AG20443 (cell line): ENCODE measurements around the gene ABCA13.

Source experiments
- DNase-seq: peaks from one replicate; pipeline ENCODE4 v3.0.0; 2012; ENCODE audit warnings: low spot score, mixed read lengths

Gene ABCA13

GRCh38 chr7:48525736-48526732, 354.8 kb downstream of the ABCA13 start:
- DNase-seq, result no peak

- no peak for DNase-seq
These were observed 357.4 kb downstream of the ABCA13 start for GRCh38 chr7:48528646-48529045.

- no peak for DNase-seq
These were observed 366.3 kb downstream of the ABCA13 start for GRCh38 chr7:48537561-48537960.

- no peak for DNase-seq
These were observed 369.5 kb downstream of the ABCA13 start for GRCh38 chr7:48540746-48541145.

- DNase-seq, result no peak
These were observed 377.4 kb downstream of the ABCA13 start for GRCh38 chr7:48548667-48549066.

GRCh38 chr7:48551652-48552051, 380.4 kb downstream of the ABCA13 start:
- no peak for DNase-seq

- DNase-seq, result no peak
These were observed 392.1 kb downstream of the ABCA13 start for GRCh38 chr7:48563334-48563733.

- DNase-seq, result no peak
These were observed 404.3 kb downstream of the ABCA13 start for GRCh38 chr7:48575516-48575915.

- no peak for DNase-seq
These were observed 416.2 kb downstream of the ABCA13 start for GRCh38 chr7:48587475-48587874.

GRCh38 chr7:48594349-48594748, 423.1 kb downstream of the ABCA13 start:
- no peak for DNase-seq

- no peak for DNase-seq
These were observed 424.5 kb downstream of the ABCA13 start for GRCh38 chr7:48595756-48596155.

- no peak for DNase-seq
These were observed 439.4 kb downstream of the ABCA13 start for GRCh38 chr7:48610705-48611104.

- no peak for DNase-seq
These were observed 440.7 kb downstream of the ABCA13 start for GRCh38 chr7:48611993-48612392.

- DNase-seq, result no peak
These were observed 446.2 kb downstream of the ABCA13 start for GRCh38 chr7:48617508-48617907.

GRCh38 chr7:48617993-48618392, 446.7 kb downstream of the ABCA13 start:
- DNase-seq, result no peak

GRCh38 chr7:48621076-48621475, 449.8 kb downstream of the ABCA13 start:
- DNase-seq, result no peak

- DNase-seq, result no peak
These were observed 455.9 kb downstream of the ABCA13 start for GRCh38 chr7:48627164-48627563.

- no peak for DNase-seq
These were observed 457.6 kb downstream of the ABCA13 start for GRCh38 chr7:48628793-48629349.

- DNase-seq, result no peak
These were observed 462.9 kb downstream of the ABCA13 start for GRCh38 chr7:48634116-48634632.

GRCh38 chr7:48635796-48636195, 464.5 kb downstream of the ABCA13 start:
- DNase-seq, result no peak

- no peak for DNase-seq
These were observed 465.2 kb downstream of the ABCA13 start for GRCh38 chr7:48636391-48637015.

GRCh38 chr7:48637382-48637781, 466.1 kb downstream of the ABCA13 start:
- no peak for DNase-seq

GRCh38 chr7:48638041-48638440, 466.8 kb downstream of the ABCA13 start:
- DNase-seq, result no peak
